ENCODE results near the gene LRRC45.

LRRC45 gene

DNA sequence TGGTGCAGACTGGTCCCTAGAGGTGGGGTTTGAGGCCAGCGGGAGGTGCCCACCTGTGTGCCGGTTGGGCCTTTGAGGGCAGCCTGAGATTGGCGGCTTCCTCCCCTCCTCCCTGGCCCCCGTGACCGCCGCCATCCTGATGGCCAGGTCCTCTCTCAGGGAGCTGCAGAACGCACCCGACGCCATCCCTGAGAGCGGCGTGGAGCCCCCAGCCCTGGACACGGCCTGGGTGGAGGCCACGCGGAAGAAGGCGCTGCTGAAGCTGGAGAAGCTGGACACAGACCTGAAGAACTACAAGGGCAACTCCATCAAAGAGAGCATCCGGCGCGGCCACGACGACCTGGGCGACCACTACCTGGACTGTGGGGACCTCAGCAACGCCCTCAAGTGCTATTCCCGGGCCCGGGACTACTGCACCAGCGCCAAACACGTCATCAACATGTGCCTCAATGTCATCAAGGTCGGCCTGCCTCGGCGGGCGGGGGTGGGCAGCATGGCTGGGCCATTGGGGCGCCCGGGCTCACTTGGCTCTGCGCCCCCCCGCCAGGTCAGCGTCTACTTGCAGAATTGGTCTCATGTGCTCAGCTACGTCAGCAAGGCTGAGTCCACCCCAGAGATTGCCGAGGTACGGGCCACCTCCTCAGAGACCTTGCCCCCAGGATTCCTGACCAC lies 31.4 kb downstream of the LRRC45 start:
- no peak overlapping the region for H3K4me3 ChIP-seq (ENCODE audit: low read depth, low read length)
- in situ Hi-C loops (cut with HindIII; ENCODE audit: low sequenced_read_pairs) = no loop called here
- TF ChIP-seq, protein P1, sequence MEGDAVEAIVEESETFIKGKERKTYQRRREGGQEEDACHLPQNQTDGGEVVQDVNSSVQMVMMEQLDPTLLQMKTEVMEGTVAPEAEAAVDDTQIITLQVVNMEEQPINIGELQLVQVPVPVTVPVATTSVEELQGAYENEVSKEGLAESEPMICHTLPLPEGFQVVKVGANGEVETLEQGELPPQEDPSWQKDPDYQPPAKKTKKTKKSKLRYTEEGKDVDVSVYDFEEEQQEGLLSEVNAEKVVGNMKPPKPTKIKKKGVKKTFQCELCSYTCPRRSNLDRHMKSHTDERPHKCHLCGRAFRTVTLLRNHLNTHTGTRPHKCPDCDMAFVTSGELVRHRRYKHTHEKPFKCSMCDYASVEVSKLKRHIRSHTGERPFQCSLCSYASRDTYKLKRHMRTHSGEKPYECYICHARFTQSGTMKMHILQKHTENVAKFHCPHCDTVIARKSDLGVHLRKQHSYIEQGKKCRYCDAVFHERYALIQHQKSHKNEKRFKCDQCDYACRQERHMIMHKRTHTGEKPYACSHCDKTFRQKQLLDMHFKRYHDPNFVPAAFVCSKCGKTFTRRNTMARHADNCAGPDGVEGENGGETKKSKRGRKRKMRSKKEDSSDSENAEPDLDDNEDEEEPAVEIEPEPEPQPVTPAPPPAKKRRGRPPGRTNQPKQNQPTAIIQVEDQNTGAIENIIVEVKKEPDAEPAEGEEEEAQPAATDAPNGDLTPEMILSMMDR (IDR thresholded peaks at IDR 0.05; ENCODE audit: low read depth, low read length) = no peak
- DNase-seq (ENCODE audit: low read depth, low spot score) = no peak

DNA sequence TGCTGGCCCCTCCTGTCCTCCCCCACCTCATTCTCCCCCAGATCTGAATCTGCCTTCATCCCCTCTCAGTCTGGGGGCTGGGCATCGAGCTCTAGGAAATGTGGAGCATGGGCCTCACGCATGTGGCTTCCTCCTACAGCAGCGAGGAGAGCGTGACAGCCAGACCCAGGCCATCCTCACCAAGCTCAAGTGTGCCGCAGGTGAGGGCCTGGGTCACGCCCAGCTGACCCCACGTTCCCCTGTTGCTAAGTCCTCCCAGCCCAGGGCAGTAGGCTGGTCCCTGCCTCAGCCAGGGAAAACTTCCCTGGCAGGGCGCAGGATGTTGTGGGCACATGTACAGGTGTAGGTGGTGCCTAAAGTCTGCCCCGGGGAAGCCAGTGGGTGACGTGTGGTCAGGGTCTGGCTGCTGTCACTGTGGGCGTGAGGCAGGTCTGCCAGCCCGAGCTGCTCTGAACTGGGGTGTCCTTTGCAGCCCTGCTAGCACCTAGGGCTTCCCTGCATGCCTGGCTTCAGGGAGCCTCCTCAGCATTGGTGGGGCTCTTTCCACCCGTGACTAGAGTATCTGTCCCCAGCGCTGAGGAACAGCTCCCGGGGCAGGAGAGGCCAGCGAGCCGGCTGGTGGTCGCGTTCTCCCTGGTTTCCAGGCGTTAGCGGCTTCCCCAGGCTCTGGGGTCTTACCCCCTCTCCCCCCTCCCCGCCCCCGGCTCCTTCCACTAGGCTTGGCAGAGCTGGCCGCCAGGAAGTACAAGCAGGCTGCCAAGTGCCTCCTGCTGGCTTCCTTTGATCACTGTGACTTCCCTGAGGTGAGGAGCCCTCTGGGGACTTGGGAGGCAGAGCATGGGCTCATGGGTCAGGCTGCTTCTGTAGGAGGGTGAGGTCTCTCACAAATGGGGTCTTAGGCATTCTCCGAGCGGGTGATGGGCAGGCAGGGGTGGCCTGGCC lies 32.2 kb downstream of the LRRC45 start:
- TF ChIP-seq, protein P1 (IDR thresholded peaks at IDR 0.05; ENCODE audit: low read depth, low read length) = no peak
- in situ Hi-C loops (cut with HindIII; ENCODE audit: low sequenced_read_pairs) = no loop called here
- no peak for DNase-seq (ENCODE audit: low read depth, low spot score)
- no peak overlapping the region for H3K4me3 ChIP-seq (ENCODE audit: low read depth, low read length)

DNA sequence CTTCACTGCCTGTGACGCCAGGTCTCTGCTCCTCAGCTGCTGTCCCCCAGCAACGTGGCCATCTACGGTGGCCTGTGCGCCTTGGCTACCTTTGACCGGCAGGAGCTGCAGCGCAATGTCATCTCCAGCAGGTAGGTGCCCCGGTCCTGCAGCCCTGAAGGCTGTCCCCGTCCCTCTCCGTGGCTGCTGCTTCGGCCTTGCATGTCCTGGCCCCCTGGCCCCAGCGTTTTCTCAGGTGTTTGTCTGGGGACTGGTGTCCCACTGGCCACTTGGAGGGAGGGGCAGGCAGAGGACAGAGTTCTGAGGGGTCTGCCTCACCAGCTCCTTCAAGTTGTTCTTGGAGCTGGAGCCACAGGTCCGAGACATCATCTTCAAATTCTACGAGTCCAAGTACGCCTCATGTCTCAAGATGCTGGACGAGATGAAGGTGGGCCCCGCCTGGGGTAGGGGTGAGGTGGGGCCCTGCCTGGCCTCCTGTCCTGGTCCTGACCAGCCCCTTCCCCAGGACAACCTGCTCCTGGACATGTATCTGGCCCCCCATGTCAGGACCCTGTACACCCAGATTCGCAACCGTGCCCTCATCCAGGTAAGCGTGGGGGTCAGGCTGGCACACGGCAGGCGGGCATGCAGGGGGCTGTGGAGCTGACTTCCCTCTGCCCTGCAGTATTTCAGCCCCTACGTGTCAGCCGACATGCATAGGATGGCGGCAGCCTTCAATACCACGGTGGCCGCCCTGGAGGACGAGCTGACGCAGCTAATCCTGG lies 33.0 kb downstream of the LRRC45 start:
- H3K4me3 ChIP-seq (ENCODE audit: low read depth, low read length) = no peak overlapping the region
- DNase-seq (ENCODE audit: low read depth, low spot score) = no peak
- TF ChIP-seq, protein P1 (IDR thresholded peaks at IDR 0.05; ENCODE audit: low read depth, low read length) = no peak
- in situ Hi-C loops (cut with HindIII; ENCODE audit: low sequenced_read_pairs) = no loop called here

GRCh38 chr17:82056729-82057621 lies 33.9 kb downstream of the LRRC45 start:
- TF ChIP-seq, protein P1 (IDR thresholded peaks at IDR 0.05; ENCODE audit: low read depth, low read length) = no peak
- in situ Hi-C loops (cut with HindIII; ENCODE audit: low sequenced_read_pairs) = no loop called here
- no peak for DNase-seq (ENCODE audit: low read depth, low spot score)
- H3K4me3 ChIP-seq (ENCODE audit: low read depth, low read length) = no peak overlapping the region

DNA sequence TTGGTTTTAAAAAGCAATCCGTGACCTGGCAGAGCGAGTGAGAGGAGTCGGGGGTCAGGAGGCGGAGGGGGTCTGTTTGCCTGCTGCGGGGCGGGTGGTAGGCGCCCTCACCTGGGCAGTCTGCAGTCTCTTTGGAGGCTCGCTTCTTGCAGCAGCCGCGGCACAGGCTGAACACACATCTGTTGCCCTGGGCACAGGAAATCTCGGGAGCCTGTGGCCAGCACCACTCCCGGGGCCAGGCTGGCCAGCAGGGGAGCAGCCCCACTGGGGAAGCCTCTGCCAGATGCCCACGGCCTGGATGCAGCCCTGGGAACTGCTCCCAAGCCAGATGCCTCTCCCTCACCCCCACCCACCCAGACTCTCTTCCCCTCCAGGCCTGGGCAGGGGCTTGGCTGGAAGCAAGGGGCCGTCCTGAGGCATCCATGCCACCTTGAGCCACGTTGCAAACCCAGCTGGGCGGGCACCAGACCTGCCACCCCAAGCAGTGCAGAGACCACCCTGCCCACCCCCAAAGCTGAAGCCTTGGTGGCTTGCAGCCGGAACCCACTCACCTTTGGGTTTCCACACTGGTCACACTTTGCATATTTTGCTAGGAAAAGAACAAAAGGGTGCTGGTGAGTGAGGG lies 35.2 kb downstream of the LRRC45 start:
- in situ Hi-C loops (cut with HindIII; ENCODE audit: low sequenced_read_pairs) = no loop called here
- DNase-seq (ENCODE audit: low read depth, low spot score) = no peak
- H3K4me3 ChIP-seq (ENCODE audit: low read depth, low read length) = no peak overlapping the region
- TF ChIP-seq, protein P1 (IDR thresholded peaks at IDR 0.05; ENCODE audit: low read depth, low read length) = no peak
